ENCODE measurements around the gene CADPS. TPM values are rescaled to one million over a fixed set of nuclear protein-coding genes. Genes with fewer than 3 reads are reported as not detected.

The CADPS gene
- total and polyA plus RNA-seq, 2 of the 4 experiments (the other 2 are of a cell fraction): not detected

- Histone ChIP-seq H2BK15ac (ENCODE audit: low read depth, low read length) (no peak overlapping the region), H3K9me3 (ENCODE audit: control insufficient read depth, insufficient read depth, low read length) (no peaks in the 10 kb centered on the region), H4K91ac (ENCODE audit: insufficient read depth, low read depth, low read length) (no peak overlapping the region), H3K56ac (ENCODE audit: extremely low read depth, insufficient read depth, low read length) (no peak overlapping the region), H3K14ac (replicated peaks; ENCODE audit: low read depth, low read length) (no peak overlapping the region), H3K79me1 (ENCODE audit: low read depth in 1 of 2, low read length in 2 of 2) (no peaks in the 10 kb centered on the region), H2AK5ac (ENCODE audit: low read depth, low read length) (no peak overlapping the region), H4K20me1 (ENCODE audit: insufficient read depth, low read length) (no peaks in the 10 kb centered on the region), H4K5ac (ENCODE audit: low read depth, low read length) (no peak overlapping the region), H3K4me2 (ENCODE audit: low read depth, low read length) (no peak overlapping the region), H3K4ac (ENCODE audit: low read depth, low read length) (no peak overlapping the region), H3K4me3 (ENCODE audit: insufficient read depth, low read depth, low read length) (no peak overlapping the region), H2BK120ac (ENCODE audit: low read depth, low read length) (no peak overlapping the region), H3K9ac (ENCODE audit: low read depth, low read length) (no peak overlapping the region), H2AK9ac (replicated peaks; ENCODE audit: low read depth, low read length, poor library complexity) (no peak overlapping the region), H3K9me1 (ENCODE audit: insufficient read depth, low read length) (no peaks in the 10 kb centered on the region), H2BK5ac (ENCODE audit: low read depth, low read length, poor library complexity, severe bottlenecking) (no peak overlapping the region), H3K27ac (ENCODE audit: insufficient read depth, low read length) (no peak overlapping the region), H3K36me3 (ENCODE audit: control insufficient read depth, insufficient read depth, low read length) (no peaks in the 10 kb centered on the region), H3K18ac (ENCODE audit: low read depth, low read length) (no peak overlapping the region), H3K4me1 (ENCODE audit: control insufficient read depth, insufficient read depth, low read length) (no peaks in the 10 kb centered on the region), H4K8ac (ENCODE audit: low read depth in 2 of 2, low read length in 2 of 2) (no peak overlapping the region), H2BK20ac (ENCODE audit: low read depth, low read length) (no peak overlapping the region), H3K27me3 (ENCODE audit: control insufficient read depth, insufficient read depth, low read length) (no peaks in the 10 kb centered on the region), H2AFZ (replicated peaks; ENCODE audit: low read length, poor library complexity) (no peak overlapping the region), H3K23ac (ENCODE audit: low read depth, low read length) (no peak overlapping the region)
- dilution Hi-C loops (cut with HindIII; ENCODE audit: low sequenced_read_pairs, unreplicated experiment) (no loop called here), intact Hi-C loops (cut with micrococcal nuclease) (no loop called here), in situ Hi-C loops (cut with MboI; ENCODE audit: low sequenced_read_pairs) (no loop called here)
- ATAC-seq (ENCODE audit: low read depth) (no peak), DNase-seq (no peak)
- CTCF ChIA-PET: no interaction called here
- BruUV-seq (replicated peaks): no TSS peak
- POLR2A ChIA-PET (ENCODE audit: unreplicated experiment): no interaction called here
- TF ChIP-seq MAZ (IDR thresholded peaks at IDR 0.05; ENCODE audit: borderline replicate concordance, low read depth, low read length): no peak
- TF ChIP-seq MAFK (IDR thresholded peaks at IDR 0.05; ENCODE audit: low read depth, low read length): no peak
- TF ChIP-seq CHD1 (IDR thresholded peaks at IDR 0.05; ENCODE audit: low read depth, low read length): no peak
- no CpG with 5 or more reads among the region's 3 CpGs for WGBS, 2 experiments (ENCODE audit: extremely low coverage in 2 of 2, insufficient read length in 1 of 2)
Observed at GRCh38 chr3:62797132-62797531, 78.1 kb downstream of the CADPS start.
